Transverse colon (tissue), 4 donors: ENCODE measurements around the gene MCC. TPM values are rescaled to one million over a fixed set of nuclear protein-coding genes. Genes with fewer than 3 reads are reported as not detected.

Experiments used
- DNase-seq: peaks from one replicate; pipeline ENCODE4 v3.0.0-alpha.2; 2019
- H3K27ac ChIP-seq, 4 donors: fragments of 200-600 bp; sonication (generic); 2 replicates each; pipeline ENCODE4 v1.5.1; 2016 to 2018; ENCODE audit warnings: inconsistent platforms in 4 of 4
- H3K27me3 ChIP-seq: fragments of 200-600 bp; sonication (generic); 2 replicates; pipeline ENCODE4 v1.5.1; 2017; ENCODE audit warnings: inconsistent platforms
- H3K36me3 ChIP-seq, 4 donors: fragments of 200-600 bp; sonication (generic); 2 replicates each; pipeline ENCODE4 v1.5.1; 2017 to 2019; ENCODE audit warnings: inconsistent platforms in 4 of 4
- H3K4me1 ChIP-seq, 4 donors: fragments of 200-600 bp; sonication (generic); 2 replicates each; pipeline ENCODE4 v1.5.1; 2017 to 2020; ENCODE audit warnings: inconsistent platforms in 4 of 4
- H3K4me3 ChIP-seq, 4 donors: fragments of 200-600 bp; sonication (generic); 1 replicate in 1 of 4; 2 replicates in 3 of 4; pipeline versions ENCODE4 v1.5.1 to v1.6.1; 2017 to 2019; ENCODE audit warnings: inconsistent platforms in 4 of 4
- H3K9me3 ChIP-seq, 2 donors: fragments of 200-600 bp; sonication (generic); 2 replicates each; pipeline ENCODE4 v1.5.1; 2017 to 2019; ENCODE audit warnings: inconsistent platforms in 2 of 2
- CTCF ChIP-seq, 5 experiments: fragments of 200-600 bp in 3 of 5; fragments of 450-650 bp in 2 of 5; sonication (generic) in 3 of 5; IDR thresholded peaks; 1 replicate in 2 of 5; 2 replicates in 3 of 5; pipeline ENCODE4 v1.5.1; 2016 to 2017; ENCODE audit warnings: antibody characterized with exemption in 5 of 5, inconsistent platforms in 3 of 5, mild to moderate bottlenecking in 2 of 5, moderate library complexity in 1 of 5
- EP300 ChIP-seq: sonication (generic); formaldehyde crosslinking; IDR thresholded peaks from one replicate; pipeline ENCODE4 v1.6.1; 2017; ENCODE audit warnings: antibody characterized with exemption, low read depth
- POLR2A ChIP-seq: fragments of 450-650 bp; IDR thresholded peaks from one replicate; pipeline ENCODE4 v1.6.1; 2016; ENCODE audit warnings: antibody characterized with exemption, mild to moderate bottlenecking, moderate library complexity
- POLR2AphosphoS5 ChIP-seq, 3 donors: sonication (generic); formaldehyde crosslinking; IDR thresholded peaks; one replicate each; pipeline ENCODE4 v1.6.1; 2016; ENCODE audit warnings: antibody characterized with exemption in 3 of 3
- WGBS, 2 donors: methylation state at CpG; one replicate each; pipeline ENCODE4 v1.1.5; 2018; ENCODE audit warnings: low coverage in 1 of 2; 5-methylcytosine and 5-hydroxymethylcytosine counted together
- in situ Hi-C, 4 donors: fragments of 200-750 bp; cut with MboI; loops; one replicate each; pipeline versions ENCODE4 v1.15.0 to v1.15.1; 2017; ENCODE audit warnings: low sequenced_read_pairs in 3 of 4, low pct_ligation_motif_present in 1 of 4, low pct_unique_long_range_greater_than_20kb in 1 of 4
- intact Hi-C: fragments of 100-400 bp; cut with DNase I; formaldehyde crosslinking; loops from one replicate; pipeline ENCODE4 v1.15.1; 2023; ENCODE audit warnings: low total_unique reads
- total RNA-seq, 4 donors: library from RNA; depleted of rRNA; stranded (reverse); fragments of >200 nt; gene quantifications; one replicate each; pipeline ENCODE4 v1.1.0, GENCODE V29; 2016

MCC gene
- total RNA-seq, 4 donors from 2014 or later = 2.6 to 28.4 (median 16.4) TPM

- 77 to 80% methylated on average over 4 of the region's 4 CpGs for WGBS, 2 donors
- H3K4me1 ChIP-seq = no peaks in the 10 kb centered on the region
- TF ChIP-seq EP300 = no peak
- TF ChIP-seq CTCF (IDR thresholded peaks at IDR 0.05) = no peak
- TF ChIP-seq POLR2A = no peak
- no peak for TF ChIP-seq POLR2AphosphoS5 (IDR thresholded peaks at IDR 0.05)
- H3K27ac ChIP-seq = no peak overlapping the region
- H3K36me3 ChIP-seq = no peaks in the 10 kb centered on the region
- DNase-seq = no peak
- in situ Hi-C loops = no loop called here
- no peaks in the 10 kb centered on the region for H3K9me3 ChIP-seq
- intact Hi-C loops = no loop called here
- H3K4me3 ChIP-seq = no peak overlapping the region
- H3K27me3 ChIP-seq = no peaks in the 10 kb centered on the region
These were observed 445.6 kb downstream of the MCC start for GRCh38 chr5:113042491-113043243.

DNA sequence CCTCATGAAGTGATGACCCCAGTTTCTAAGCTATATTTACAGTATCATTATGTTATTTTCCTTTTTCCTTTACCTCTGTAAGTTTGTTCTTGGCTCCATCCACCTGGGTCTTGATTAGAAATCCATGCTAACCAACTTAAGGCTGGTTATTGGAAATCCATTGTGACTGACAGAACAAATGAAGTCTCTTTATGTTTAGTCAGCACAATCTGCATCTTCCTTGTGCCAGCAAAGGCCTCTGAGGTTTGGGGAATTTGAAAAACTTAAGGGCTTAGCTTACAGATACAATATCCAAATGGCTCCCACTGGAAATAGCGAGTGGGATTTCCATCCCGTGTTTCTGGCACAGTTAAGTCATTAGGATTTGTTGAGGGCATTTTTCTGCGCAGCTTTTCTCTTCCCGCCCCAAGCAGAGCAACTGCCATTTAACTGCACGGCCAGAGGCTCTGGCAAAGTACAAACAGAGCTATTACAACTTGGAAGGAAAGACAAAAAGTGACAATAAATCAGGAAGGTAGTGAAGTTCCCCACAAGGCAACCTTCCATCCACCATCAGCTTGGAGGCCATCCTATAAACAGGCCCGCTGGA lies 447.5 kb downstream of the MCC start:
- Histone ChIP-seq H3K36me3 (no peaks in the 10 kb centered on the region), H3K27ac (no peak overlapping the region), H3K27me3 (no peaks in the 10 kb centered on the region), H3K4me3 (no peak overlapping the region), H3K4me1 (no peaks in the 10 kb centered on the region), H3K9me3 (no peaks in the 10 kb centered on the region)
- 76 to 85% methylated on average over 5 to 6 of the region's 6 CpGs for WGBS, 2 donors
- in situ Hi-C loops (no loop called here), intact Hi-C loops (no loop called here)
- TF ChIP-seq EP300 (no peak), CTCF (IDR thresholded peaks at IDR 0.05) (no peak), POLR2A (no peak), POLR2AphosphoS5 (IDR thresholded peaks at IDR 0.05) (no peak)
- no peak for DNase-seq

DNA sequence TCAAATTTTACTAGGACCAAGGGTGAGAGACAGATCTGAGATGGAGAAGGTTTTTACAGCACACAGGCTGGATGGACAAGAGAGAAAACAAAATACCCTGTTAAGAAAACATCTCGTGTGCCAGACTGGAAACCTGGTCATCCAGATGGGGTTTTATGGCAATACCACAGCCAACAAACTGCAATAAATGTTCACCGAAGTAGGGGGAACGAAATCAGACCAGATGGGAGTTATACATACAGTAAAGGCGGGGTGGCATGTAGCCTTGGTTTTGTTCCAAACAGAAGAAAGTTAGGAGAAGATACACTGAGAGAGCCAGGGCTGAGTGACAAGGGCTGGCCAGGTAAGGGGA lies 448.3 kb downstream of the MCC start:
- DNase-seq = no peak
- Histone ChIP-seq H3K9me3 (no peaks in the 10 kb centered on the region), H3K36me3 (no peaks in the 10 kb centered on the region), H3K4me3 (no peak overlapping the region), H3K27me3 (no peaks in the 10 kb centered on the region), H3K27ac (no peak overlapping the region), H3K4me1 (no peaks in the 10 kb centered on the region)
- in situ Hi-C loops = no loop called here
- TF ChIP-seq CTCF (IDR thresholded peaks at IDR 0.05) (no peak), EP300 (no peak), POLR2AphosphoS5 (IDR thresholded peaks at IDR 0.05) (no peak), POLR2A (no peak)
- WGBS, 2 donors = 65 to 68% methylated on average over 4 of the region's 4 CpGs
- intact Hi-C loops = no loop called here

- no peaks in the 10 kb centered on the region for H3K9me3 ChIP-seq
- H3K4me1 ChIP-seq = no peaks in the 10 kb centered on the region
- no peak for DNase-seq
- no peak overlapping the region for H3K27ac ChIP-seq
- H3K27me3 ChIP-seq = no peaks in the 10 kb centered on the region
- TF ChIP-seq EP300 (no peak), CTCF (IDR thresholded peaks at IDR 0.05) (no peak), POLR2AphosphoS5 (IDR thresholded peaks at IDR 0.05) (no peak), POLR2A (no peak)
- H3K36me3 ChIP-seq = no peaks in the 10 kb centered on the region
- H3K4me3 ChIP-seq = no peak overlapping the region
- WGBS, 2 donors = 88 to 97% methylated on average over 5 to 14 of the region's 14 CpGs
- intact Hi-C loops = no loop called here
- in situ Hi-C loops = no loop called here
These were observed 448.9 kb downstream of the MCC start for GRCh38 chr5:113039229-113039933.
